Activated naive CD8-positive, alpha-beta T cell treated with anti-CD3 and anti-CD28 coated beads, Interleukin-2, amount 50 U/mL, for 16 hours (primary cell): ENCODE results near the gene SERPINB6.
"Not testable (repeated sequence)": the region's sequence is repeated elsewhere in the genome, so short reads cannot be mapped to it uniquely, and the experiment has no call there.

Source experiments
- DNase-seq: peaks from one replicate; pipeline ENCODE4 v3.0.0-alpha.2; 2020; ENCODE audit warnings: low read depth, low spot score

SERPINB6 gene

GRCh38 chr6:2977799-2978590 is 6.6 kb upstream of the SERPINB6 start:
- DNase-seq = no peak

GRCh38 chr6:2977290-2977689 is 5.9 kb upstream of the SERPINB6 start:
- DNase-seq = no peak

GRCh38 chr6:2976571-2977085 is 5.3 kb upstream of the SERPINB6 start:
- no peak for DNase-seq

- no peak for DNase-seq
These were observed 4.7 kb upstream of the SERPINB6 start for GRCh38 chr6:2976060-2976459.

- no peak for DNase-seq
These were observed 2.3 kb upstream of the SERPINB6 start for GRCh38 chr6:2973676-2974075.

GRCh38 chr6:2973180-2973579 is 1.8 kb upstream of the SERPINB6 start:
- DNase-seq = not testable (repeated sequence)

GRCh38 chr6:2972685-2973084 is 1.3 kb upstream of the SERPINB6 start:
- DNase-seq = not testable (repeated sequence)

- DNase-seq = not testable (repeated sequence)
These were observed 786 bp upstream of the SERPINB6 start for GRCh38 chr6:2972219-2972487.

- DNase-seq = no peak
These were observed 481 bp downstream of the SERPINB6 start for GRCh38 chr6:2970753-2971419.

GRCh38 chr6:2970034-2970685 is 1.2 kb downstream of the SERPINB6 start:
- DNase-seq = no peak

GRCh38 chr6:2969549-2969948 is 1.8 kb downstream of the SERPINB6 start:
- no peak for DNase-seq

GRCh38 chr6:2968600-2969135 is 2.7 kb downstream of the SERPINB6 start:
- no peak for DNase-seq

GRCh38 chr6:2967936-2968335 is 3.4 kb downstream of the SERPINB6 start:
- DNase-seq = no peak

GRCh38 chr6:2966347-2966746 is 5.0 kb downstream of the SERPINB6 start:
- DNase-seq = no peak

GRCh38 chr6:2964793-2965505 is 6.4 kb downstream of the SERPINB6 start:
- DNase-seq = no peak

- DNase-seq = no peak
These were observed 7.6 kb downstream of the SERPINB6 start for GRCh38 chr6:2963756-2964155.

GRCh38 chr6:2962636-2963035 is 8.7 kb downstream of the SERPINB6 start:
- DNase-seq = no peak

- DNase-seq = no peak
These were observed 9.4 kb downstream of the SERPINB6 start for GRCh38 chr6:2962004-2962403.

GRCh38 chr6:2961506-2961905 is 9.9 kb downstream of the SERPINB6 start:
- DNase-seq = no peak

GRCh38 chr6:2960935-2961334 is 10.4 kb downstream of the SERPINB6 start:
- no peak for DNase-seq

- DNase-seq = no peak
These were observed 11.3 kb downstream of the SERPINB6 start for GRCh38 chr6:2959909-2960719.
